GM12878 (cell line): ENCODE data around the gene HINFP.

Experiments
- ETV6 ChIP-seq, 2 experiments: fragments of 450-650 bp in 1 of 2; IDR thresholded peaks in 1 of 2; conservative IDR thresholded peaks in 1 of 2; 2 replicates each; pipeline ENCODE4 v1.6.1; 2014; ENCODE audit warnings: antibody characterized with exemption in 1 of 2, borderline replicate concordance in 1 of 2, low read depth in 1 of 2, mild to moderate bottlenecking in 1 of 2, moderate library complexity in 1 of 2
- EZH2 ChIP-seq: IDR thresholded peaks from 2 replicates; pipeline ENCODE4 v1.6.1; 2012; ENCODE audit warnings: low read depth, mild to moderate bottlenecking, control low read depth, inconsistent platforms, low read length, borderline replicate concordance; ENCODE audit not compliant: control insufficient read depth
- NR2C2 ChIP-seq: IDR thresholded peaks from 2 replicates; pipeline ENCODE4 v1.6.1; 2011; ENCODE audit warnings: borderline replicate concordance, low read depth; ENCODE audit not compliant: control insufficient read depth, insufficient read length
- POLR2AphosphoS5 ChIP-seq: IDR thresholded peaks from 2 replicates; pipeline ENCODE4 v1.6.1; 2011; ENCODE audit warnings: mild to moderate bottlenecking, low read length, inconsistent platforms
- SP1 ChIP-seq: IDR thresholded peaks from one replicate; pipeline ENCODE4 v1.6.1; 2011; ENCODE audit warnings: low read depth, low read length
- TAF1 ChIP-seq: IDR thresholded peaks from 2 replicates; pipeline ENCODE4 v1.6.1; 2011; ENCODE audit warnings: mild to moderate bottlenecking, low read depth, low read length, borderline replicate concordance
- TCF12 ChIP-seq: IDR thresholded peaks from 2 replicates; pipeline ENCODE4 v1.6.1; 2011; ENCODE audit warnings: low read depth, mild to moderate bottlenecking, low read length
- TF ChIP-seq, protein P1 (sequence below): fragments of 450-650 bp; IDR thresholded peaks from 2 replicates; pipeline ENCODE4 v1.6.1; 2017; ENCODE audit warnings: mild to moderate bottlenecking, moderate library complexity
- TF ChIP-seq, protein P2 (sequence below): fragments of 450-650 bp; IDR thresholded peaks from 2 replicates; pipeline ENCODE4 v1.6.1; 2017; ENCODE audit warnings: mild to moderate bottlenecking
- TF ChIP-seq, protein P3 (sequence below), 3 experiments: IDR thresholded peaks in 2 of 3; conservative IDR thresholded peaks in 1 of 3; 2 replicates each; pipeline ENCODE4 v1.5.1; 2011; ENCODE audit warnings: low read depth in 3 of 3, low read length in 3 of 3, mild to moderate bottlenecking in 3 of 3, control low read depth in 2 of 3, moderate library complexity in 2 of 3, inconsistent platforms in 1 of 3, mixed read lengths in 1 of 3; ENCODE audit not compliant: control insufficient read depth in 2 of 3, insufficient read depth in 1 of 3; ENCODE audit errors: extremely low read depth in 1 of 3
- TF ChIP-seq, protein P4 (sequence below): IDR thresholded peaks from 2 replicates; pipeline ENCODE4 v1.6.1; 2012; ENCODE audit warnings: low read depth, low read length, improper control_type of control experiment
- TF ChIP-seq, protein P5 (sequence below): IDR thresholded peaks from 2 replicates; pipeline ENCODE4 v1.6.1; 2012; ENCODE audit warnings: mild to moderate bottlenecking, low read depth, low read length
- TF ChIP-seq, protein P6 (sequence below): fragments of 450-650 bp; IDR thresholded peaks from 2 replicates; pipeline ENCODE4 v1.6.1; 2016; ENCODE audit warnings: mild to moderate bottlenecking
- TF ChIP-seq, protein P7 (sequence below): fragments of 450-650 bp; formaldehyde crosslinking; IDR thresholded peaks from 2 replicates; pipeline ENCODE4 v1.5.0; 2022; ENCODE audit warnings: mild to moderate bottlenecking, missing genetic modification characterization

DNA sequence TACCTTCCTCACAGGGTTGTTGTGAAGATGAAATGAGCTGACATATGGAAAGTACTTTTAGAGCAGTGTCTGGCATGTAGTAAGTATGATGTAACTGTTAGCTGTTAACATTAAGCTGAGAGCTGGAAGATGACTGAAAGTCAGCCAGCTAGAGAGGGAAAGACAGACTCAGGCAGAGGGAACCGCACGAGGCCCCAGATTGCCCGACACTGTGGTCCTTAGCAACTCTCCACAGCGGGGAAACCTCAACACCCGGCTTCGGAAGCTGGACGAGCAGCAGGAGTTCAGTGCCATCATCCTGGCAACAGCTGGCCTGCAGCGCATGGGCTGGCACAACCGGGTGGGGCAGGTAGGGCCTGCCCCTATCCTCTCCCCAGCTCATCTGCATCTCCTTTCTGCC is 30.2 kb upstream of the HINFP start:
- no peak for TF ChIP-seq EZH2
- TF ChIP-seq, protein P1, sequence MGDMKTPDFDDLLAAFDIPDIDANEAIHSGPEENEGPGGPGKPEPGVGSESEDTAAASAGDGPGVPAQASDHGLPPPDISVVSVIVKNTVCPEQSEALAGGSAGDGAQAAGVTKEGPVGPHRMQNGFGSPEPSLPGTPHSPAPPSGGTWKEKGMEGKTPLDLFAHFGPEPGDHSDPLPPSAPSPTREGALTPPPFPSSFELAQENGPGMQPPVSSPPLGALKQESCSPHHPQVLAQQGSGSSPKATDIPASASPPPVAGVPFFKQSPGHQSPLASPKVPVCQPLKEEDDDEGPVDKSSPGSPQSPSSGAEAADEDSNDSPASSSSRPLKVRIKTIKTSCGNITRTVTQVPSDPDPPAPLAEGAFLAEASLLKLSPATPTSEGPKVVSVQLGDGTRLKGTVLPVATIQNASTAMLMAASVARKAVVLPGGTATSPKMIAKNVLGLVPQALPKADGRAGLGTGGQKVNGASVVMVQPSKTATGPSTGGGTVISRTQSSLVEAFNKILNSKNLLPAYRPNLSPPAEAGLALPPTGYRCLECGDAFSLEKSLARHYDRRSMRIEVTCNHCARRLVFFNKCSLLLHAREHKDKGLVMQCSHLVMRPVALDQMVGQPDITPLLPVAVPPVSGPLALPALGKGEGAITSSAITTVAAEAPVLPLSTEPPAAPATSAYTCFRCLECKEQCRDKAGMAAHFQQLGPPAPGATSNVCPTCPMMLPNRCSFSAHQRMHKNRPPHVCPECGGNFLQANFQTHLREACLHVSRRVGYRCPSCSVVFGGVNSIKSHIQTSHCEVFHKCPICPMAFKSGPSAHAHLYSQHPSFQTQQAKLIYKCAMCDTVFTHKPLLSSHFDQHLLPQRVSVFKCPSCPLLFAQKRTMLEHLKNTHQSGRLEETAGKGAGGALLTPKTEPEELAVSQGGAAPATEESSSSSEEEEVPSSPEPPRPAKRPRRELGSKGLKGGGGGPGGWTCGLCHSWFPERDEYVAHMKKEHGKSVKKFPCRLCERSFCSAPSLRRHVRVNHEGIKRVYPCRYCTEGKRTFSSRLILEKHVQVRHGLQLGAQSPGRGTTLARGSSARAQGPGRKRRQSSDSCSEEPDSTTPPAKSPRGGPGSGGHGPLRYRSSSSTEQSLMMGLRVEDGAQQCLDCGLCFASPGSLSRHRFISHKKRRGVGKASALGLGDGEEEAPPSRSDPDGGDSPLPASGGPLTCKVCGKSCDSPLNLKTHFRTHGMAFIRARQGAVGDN: no peak
- TF ChIP-seq, protein P2, sequence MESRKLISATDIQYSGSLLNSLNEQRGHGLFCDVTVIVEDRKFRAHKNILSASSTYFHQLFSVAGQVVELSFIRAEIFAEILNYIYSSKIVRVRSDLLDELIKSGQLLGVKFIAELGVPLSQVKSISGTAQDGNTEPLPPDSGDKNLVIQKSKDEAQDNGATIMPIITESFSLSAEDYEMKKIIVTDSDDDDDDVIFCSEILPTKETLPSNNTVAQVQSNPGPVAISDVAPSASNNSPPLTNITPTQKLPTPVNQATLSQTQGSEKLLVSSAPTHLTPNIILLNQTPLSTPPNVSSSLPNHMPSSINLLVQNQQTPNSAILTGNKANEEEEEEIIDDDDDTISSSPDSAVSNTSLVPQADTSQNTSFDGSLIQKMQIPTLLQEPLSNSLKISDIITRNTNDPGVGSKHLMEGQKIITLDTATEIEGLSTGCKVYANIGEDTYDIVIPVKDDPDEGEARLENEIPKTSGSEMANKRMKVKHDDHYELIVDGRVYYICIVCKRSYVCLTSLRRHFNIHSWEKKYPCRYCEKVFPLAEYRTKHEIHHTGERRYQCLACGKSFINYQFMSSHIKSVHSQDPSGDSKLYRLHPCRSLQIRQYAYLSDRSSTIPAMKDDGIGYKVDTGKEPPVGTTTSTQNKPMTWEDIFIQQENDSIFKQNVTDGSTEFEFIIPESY: no peak
- no peak for TF ChIP-seq TAF1
- TF ChIP-seq, protein P3, sequence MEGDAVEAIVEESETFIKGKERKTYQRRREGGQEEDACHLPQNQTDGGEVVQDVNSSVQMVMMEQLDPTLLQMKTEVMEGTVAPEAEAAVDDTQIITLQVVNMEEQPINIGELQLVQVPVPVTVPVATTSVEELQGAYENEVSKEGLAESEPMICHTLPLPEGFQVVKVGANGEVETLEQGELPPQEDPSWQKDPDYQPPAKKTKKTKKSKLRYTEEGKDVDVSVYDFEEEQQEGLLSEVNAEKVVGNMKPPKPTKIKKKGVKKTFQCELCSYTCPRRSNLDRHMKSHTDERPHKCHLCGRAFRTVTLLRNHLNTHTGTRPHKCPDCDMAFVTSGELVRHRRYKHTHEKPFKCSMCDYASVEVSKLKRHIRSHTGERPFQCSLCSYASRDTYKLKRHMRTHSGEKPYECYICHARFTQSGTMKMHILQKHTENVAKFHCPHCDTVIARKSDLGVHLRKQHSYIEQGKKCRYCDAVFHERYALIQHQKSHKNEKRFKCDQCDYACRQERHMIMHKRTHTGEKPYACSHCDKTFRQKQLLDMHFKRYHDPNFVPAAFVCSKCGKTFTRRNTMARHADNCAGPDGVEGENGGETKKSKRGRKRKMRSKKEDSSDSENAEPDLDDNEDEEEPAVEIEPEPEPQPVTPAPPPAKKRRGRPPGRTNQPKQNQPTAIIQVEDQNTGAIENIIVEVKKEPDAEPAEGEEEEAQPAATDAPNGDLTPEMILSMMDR (IDR thresholded peaks at IDR 0.05 in 2 of 3, conservative IDR thresholded peaks at IDR 0.05 in 1 of 3; ENCODE audit: control insufficient read depth in 2 of 3, extremely low read depth in 1 of 3, insufficient read depth in 1 of 3, low read depth in 3 of 3, low read length in 3 of 3): no peak
- TF ChIP-seq, protein P4, sequence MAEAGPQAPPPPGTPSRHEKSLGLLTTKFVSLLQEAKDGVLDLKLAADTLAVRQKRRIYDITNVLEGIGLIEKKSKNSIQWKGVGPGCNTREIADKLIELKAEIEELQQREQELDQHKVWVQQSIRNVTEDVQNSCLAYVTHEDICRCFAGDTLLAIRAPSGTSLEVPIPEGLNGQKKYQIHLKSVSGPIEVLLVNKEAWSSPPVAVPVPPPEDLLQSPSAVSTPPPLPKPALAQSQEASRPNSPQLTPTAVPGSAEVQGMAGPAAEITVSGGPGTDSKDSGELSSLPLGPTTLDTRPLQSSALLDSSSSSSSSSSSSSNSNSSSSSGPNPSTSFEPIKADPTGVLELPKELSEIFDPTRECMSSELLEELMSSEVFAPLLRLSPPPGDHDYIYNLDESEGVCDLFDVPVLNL: no peak
- TF ChIP-seq TCF12: no peak
- TF ChIP-seq, protein P5, sequence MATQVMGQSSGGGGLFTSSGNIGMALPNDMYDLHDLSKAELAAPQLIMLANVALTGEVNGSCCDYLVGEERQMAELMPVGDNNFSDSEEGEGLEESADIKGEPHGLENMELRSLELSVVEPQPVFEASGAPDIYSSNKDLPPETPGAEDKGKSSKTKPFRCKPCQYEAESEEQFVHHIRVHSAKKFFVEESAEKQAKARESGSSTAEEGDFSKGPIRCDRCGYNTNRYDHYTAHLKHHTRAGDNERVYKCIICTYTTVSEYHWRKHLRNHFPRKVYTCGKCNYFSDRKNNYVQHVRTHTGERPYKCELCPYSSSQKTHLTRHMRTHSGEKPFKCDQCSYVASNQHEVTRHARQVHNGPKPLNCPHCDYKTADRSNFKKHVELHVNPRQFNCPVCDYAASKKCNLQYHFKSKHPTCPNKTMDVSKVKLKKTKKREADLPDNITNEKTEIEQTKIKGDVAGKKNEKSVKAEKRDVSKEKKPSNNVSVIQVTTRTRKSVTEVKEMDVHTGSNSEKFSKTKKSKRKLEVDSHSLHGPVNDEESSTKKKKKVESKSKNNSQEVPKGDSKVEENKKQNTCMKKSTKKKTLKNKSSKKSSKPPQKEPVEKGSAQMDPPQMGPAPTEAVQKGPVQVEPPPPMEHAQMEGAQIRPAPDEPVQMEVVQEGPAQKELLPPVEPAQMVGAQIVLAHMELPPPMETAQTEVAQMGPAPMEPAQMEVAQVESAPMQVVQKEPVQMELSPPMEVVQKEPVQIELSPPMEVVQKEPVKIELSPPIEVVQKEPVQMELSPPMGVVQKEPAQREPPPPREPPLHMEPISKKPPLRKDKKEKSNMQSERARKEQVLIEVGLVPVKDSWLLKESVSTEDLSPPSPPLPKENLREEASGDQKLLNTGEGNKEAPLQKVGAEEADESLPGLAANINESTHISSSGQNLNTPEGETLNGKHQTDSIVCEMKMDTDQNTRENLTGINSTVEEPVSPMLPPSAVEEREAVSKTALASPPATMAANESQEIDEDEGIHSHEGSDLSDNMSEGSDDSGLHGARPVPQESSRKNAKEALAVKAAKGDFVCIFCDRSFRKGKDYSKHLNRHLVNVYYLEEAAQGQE: no peak
- no peak for TF ChIP-seq SP1
- TF ChIP-seq, protein P6, sequence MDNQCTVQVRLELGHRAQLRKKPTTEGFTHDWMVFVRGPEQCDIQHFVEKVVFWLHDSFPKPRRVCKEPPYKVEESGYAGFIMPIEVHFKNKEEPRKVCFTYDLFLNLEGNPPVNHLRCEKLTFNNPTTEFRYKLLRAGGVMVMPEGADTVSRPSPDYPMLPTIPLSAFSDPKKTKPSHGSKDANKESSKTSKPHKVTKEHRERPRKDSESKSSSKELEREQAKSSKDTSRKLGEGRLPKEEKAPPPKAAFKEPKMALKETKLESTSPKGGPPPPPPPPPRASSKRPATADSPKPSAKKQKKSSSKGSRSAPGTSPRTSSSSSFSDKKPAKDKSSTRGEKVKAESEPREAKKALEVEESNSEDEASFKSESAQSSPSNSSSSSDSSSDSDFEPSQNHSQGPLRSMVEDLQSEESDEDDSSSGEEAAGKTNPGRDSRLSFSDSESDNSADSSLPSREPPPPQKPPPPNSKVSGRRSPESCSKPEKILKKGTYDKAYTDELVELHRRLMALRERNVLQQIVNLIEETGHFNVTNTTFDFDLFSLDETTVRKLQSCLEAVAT: no peak
- TF ChIP-seq POLR2AphosphoS5: no peak
- TF ChIP-seq ETV6 (conservative IDR thresholded peaks at IDR 0.05 in 1 of 2, IDR thresholded peaks at IDR 0.05 in 1 of 2; ENCODE audit: borderline replicate concordance in 1 of 2, low read depth in 1 of 2): no peak
- TF ChIP-seq, protein P7, sequence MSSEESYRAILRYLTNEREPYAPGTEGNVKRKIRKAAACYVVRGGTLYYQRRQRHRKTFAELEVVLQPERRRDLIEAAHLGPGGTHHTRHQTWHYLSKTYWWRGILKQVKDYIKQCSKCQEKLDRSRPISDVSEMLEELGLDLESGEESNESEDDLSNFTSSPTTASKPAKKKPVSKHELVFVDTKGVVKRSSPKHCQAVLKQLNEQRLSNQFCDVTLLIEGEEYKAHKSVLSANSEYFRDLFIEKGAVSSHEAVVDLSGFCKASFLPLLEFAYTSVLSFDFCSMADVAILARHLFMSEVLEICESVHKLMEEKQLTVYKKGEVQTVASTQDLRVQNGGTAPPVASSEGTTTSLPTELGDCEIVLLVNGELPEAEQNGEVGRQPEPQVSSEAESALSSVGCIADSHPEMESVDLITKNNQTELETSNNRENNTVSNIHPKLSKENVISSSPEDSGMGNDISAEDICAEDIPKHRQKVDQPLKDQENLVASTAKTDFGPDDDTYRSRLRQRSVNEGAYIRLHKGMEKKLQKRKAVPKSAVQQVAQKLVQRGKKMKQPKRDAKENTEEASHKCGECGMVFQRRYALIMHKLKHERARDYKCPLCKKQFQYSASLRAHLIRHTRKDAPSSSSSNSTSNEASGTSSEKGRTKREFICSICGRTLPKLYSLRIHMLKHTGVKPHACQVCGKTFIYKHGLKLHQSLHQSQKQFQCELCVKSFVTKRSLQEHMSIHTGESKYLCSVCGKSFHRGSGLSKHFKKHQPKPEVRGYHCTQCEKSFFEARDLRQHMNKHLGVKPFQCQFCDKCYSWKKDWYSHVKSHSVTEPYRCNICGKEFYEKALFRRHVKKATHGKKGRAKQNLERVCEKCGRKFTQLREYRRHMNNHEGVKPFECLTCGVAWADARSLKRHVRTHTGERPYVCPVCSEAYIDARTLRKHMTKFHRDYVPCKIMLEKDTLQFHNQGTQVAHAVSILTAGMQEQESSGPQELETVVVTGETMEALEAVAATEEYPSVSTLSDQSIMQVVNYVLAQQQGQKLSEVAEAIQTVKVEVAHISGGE (CRISPR knock-in tag): no peak
- TF ChIP-seq NR2C2: no peak
